ENCODE data around the gene HIF1AN. TPM values are rescaled to one million over a fixed set of nuclear protein-coding genes. Genes with fewer than 3 reads are reported as not detected.

HIF1AN gene
- total RNA-seq, 1 experiment from 2014 or later = 58.7 TPM

DNA sequence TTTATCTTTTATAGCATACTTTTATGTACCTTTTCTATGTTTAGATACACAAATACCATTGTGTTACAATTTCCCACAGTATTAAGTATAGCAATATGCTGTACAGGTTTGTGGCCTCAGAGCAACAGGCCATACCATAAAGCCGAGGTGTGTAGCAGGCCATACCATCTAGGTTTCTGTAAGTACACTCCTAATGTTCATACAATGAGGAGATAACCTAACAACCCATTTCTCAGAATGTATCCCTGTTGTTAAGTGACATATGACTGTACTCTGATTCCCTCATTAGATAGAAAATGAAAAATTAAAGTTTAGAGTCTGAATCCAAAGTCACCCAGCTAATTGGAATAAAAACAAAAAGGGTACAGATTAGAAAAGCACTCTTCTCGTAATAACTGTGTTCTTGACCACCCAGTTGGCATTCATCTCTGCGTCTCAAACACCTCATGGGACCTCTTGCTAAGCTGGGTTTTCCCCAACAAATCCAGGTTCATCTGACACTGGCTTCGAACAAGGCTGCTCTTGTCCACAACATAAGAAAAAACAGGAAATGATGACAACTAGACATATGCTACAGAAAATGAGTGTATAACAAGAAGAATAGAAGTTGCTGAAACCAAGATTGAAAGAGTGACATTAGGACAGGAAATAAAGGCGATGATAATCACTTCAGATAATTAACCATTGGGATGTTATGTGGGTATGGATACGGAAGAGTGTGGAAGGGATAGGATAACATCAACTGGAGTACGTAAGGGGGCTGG lies 7.4 kb upstream of the HIF1AN start:
- Histone ChIP-seq H3K79me2 (ENCODE audit: insufficient read depth, low read length) (no peaks in the 10 kb centered on the region), H3K4me2 (ENCODE audit: insufficient read depth, insufficient read length, low read length) (peak overlapping the region; percentile 99), H3K56ac (ENCODE audit: insufficient read length, low read depth, low read length) (no peak overlapping the region), H2BK120ac (ENCODE audit: low read depth, low read length, poor library complexity, severe bottlenecking) (no peak overlapping the region), H2AFZ (ENCODE audit: low read length) (no peak overlapping the region), H4K8ac (replicated peaks; ENCODE audit: insufficient read length, low read depth, low read length) (no peak overlapping the region), H2BK15ac (ENCODE audit: low read depth, low read length) (no peak overlapping the region), H3K18ac (ENCODE audit: insufficient read length, low read depth, low read length) (no peak overlapping the region), H4K20me1 (ENCODE audit: control insufficient read depth, insufficient read depth, insufficient read length) (no peaks in the 10 kb centered on the region), H2BK20ac (ENCODE audit: low read depth, low read length, poor library complexity, severe bottlenecking) (no peak overlapping the region), H4K91ac (ENCODE audit: insufficient read length, low read depth, low read length) (no peak overlapping the region), H3K4ac (ENCODE audit: low read depth, low read length) (no peak overlapping the region), H3K23ac (ENCODE audit: insufficient read length, low read depth, low read length) (no peak overlapping the region), H3K23me2 (ENCODE audit: insufficient read length, low read depth, low read length, poor library complexity, severe bottlenecking) (peaks cover 7% of the 10 kb centered on the region), H3T11ph (ENCODE audit: low read length) (no peak overlapping the region), H2BK12ac (ENCODE audit: insufficient read length, low read depth, low read length) (no peak overlapping the region), H3K9ac (ENCODE audit: extremely low read depth, insufficient read length, low read length) (no peak overlapping the region), H2BK5ac (ENCODE audit: insufficient read length, low read length) (no peak overlapping the region), H3K79me1 (ENCODE audit: insufficient read depth, low read depth, low read length, poor library complexity, severe bottlenecking) (peaks cover 3% of the 10 kb centered on the region), H3K14ac (ENCODE audit: insufficient read depth, low read length) (no peak overlapping the region), H3K4me1 (ENCODE audit: insufficient read depth, low read length) (no peaks in the 10 kb centered on the region; the same call in 1 of the 2 replicates), H3K9me3 (ENCODE audit: control insufficient read depth, low read depth, low read length) (no peaks in the 10 kb centered on the region), H3K27ac (ENCODE audit: insufficient read length, low read depth, low read length) (no peak overlapping the region), H2AK5ac (ENCODE audit: insufficient read length, low read length) (no peak overlapping the region), H4K5ac (ENCODE audit: insufficient read length, low read depth, low read length) (no peak overlapping the region), H3K27me3 (ENCODE audit: insufficient read depth, low read length) (no peaks in the 10 kb centered on the region)
- peak overlapping the region; percentile 100 for H3K4me3 Mint-ChIP-seq
- H3K9me3 Mint-ChIP-seq = no peaks in the 10 kb centered on the region
- no peak overlapping the region for H3K27ac Mint-ChIP-seq
- peaks cover 15 to 17% of the 10 kb centered on the region in 2 experiments for H3K4me1 Mint-ChIP-seq
- H3K27me3 Mint-ChIP-seq (ENCODE audit: low read depth) = no peaks in the 10 kb centered on the region
- TF ChIP-seq, protein P1, sequence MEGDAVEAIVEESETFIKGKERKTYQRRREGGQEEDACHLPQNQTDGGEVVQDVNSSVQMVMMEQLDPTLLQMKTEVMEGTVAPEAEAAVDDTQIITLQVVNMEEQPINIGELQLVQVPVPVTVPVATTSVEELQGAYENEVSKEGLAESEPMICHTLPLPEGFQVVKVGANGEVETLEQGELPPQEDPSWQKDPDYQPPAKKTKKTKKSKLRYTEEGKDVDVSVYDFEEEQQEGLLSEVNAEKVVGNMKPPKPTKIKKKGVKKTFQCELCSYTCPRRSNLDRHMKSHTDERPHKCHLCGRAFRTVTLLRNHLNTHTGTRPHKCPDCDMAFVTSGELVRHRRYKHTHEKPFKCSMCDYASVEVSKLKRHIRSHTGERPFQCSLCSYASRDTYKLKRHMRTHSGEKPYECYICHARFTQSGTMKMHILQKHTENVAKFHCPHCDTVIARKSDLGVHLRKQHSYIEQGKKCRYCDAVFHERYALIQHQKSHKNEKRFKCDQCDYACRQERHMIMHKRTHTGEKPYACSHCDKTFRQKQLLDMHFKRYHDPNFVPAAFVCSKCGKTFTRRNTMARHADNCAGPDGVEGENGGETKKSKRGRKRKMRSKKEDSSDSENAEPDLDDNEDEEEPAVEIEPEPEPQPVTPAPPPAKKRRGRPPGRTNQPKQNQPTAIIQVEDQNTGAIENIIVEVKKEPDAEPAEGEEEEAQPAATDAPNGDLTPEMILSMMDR (conservative IDR thresholded peaks at IDR 0.05) = no peak
- no CpG with 5 or more reads among the region's 7 CpGs for WGBS (ENCODE audit: extremely low coverage, insufficient read length, low lambda C conversion rate)
- DNase-seq = no peak
- peaks cover 13 to 37% (median 31%) of the 10 kb centered on the region in 3 experiments; a peak in 6 of 7 replicates for H3K36me3 Mint-ChIP-seq (ENCODE audit: insufficient read depth in 1 of 3, low read depth in 3 of 3)

Measured in H9 (cell line).